Raji (cell line): ENCODE results near the gene TRAFD1.

Source experiments
- POLR2A ChIP-seq: IDR thresholded peaks from 2 replicates; pipeline ENCODE4 v1.6.1; 2011; ENCODE audit warnings: low read depth, low read length, control low read depth; ENCODE audit not compliant: insufficient read depth

Gene TRAFD1

GRCh38 chr12:112166051-112167015, 41.0 kb downstream of the TRAFD1 start:
- TF ChIP-seq POLR2A: no peak

- no peak for TF ChIP-seq POLR2A
Measured at GRCh38 chr12:112167031-112167461, 41.7 kb downstream of the TRAFD1 start.

- no peak for TF ChIP-seq POLR2A
Measured at GRCh38 chr12:112167718-112168525, 42.6 kb downstream of the TRAFD1 start.

GRCh38 chr12:112168561-112168971, 43.2 kb downstream of the TRAFD1 start:
- no peak for TF ChIP-seq POLR2A

GRCh38 chr12:112169161-112169872, 44.0 kb downstream of the TRAFD1 start:
- TF ChIP-seq POLR2A: no peak

- no peak for TF ChIP-seq POLR2A
Measured at GRCh38 chr12:112169966-112170365, 44.6 kb downstream of the TRAFD1 start.

- TF ChIP-seq POLR2A: no peak
Measured at GRCh38 chr12:112170376-112170775, 45.0 kb downstream of the TRAFD1 start.

GRCh38 chr12:112170971-112171596, 45.7 kb downstream of the TRAFD1 start:
- TF ChIP-seq POLR2A: no peak

GRCh38 chr12:112172556-112173324, 47.4 kb downstream of the TRAFD1 start:
- TF ChIP-seq POLR2A: no peak

- TF ChIP-seq POLR2A: no peak
Measured at GRCh38 chr12:112175361-112176155, 50.2 kb downstream of the TRAFD1 start.

- TF ChIP-seq POLR2A: no peak
Measured at GRCh38 chr12:112176321-112177010, 51.1 kb downstream of the TRAFD1 start.

GRCh38 chr12:112178796-112179195, 53.4 kb downstream of the TRAFD1 start:
- no peak for TF ChIP-seq POLR2A

- TF ChIP-seq POLR2A: no peak
Measured at GRCh38 chr12:112179341-112179740, 54.0 kb downstream of the TRAFD1 start.

GRCh38 chr12:112179916-112180315, 54.6 kb downstream of the TRAFD1 start:
- no peak for TF ChIP-seq POLR2A
